BJ (cell line): Measurements from ENCODE around the gene SMCO1. TPM values are rescaled to one million over a fixed set of nuclear protein-coding genes. Genes with fewer than 3 reads are reported as not detected.

ENCODE experiments used
- polyA plus RNA-seq: library from polyadenylated mRNA; depleted of rRNA; stranded (reverse); fragments of >200 nt; gene quantifications from 2 replicates; pipeline ENCODE4 v1.2.3, GENCODE V29; 2011; rRNA removed
- small RNA-seq: library from RNA; depleted of rRNA; stranded (forward); fragments of <200 nt; gene quantifications from one replicate; pipeline ENCODE3, GENCODE V24; 2012; ENCODE audit warnings: low replicate concordance, low read depth; ENCODE audit not compliant: insufficient read length

The SMCO1 gene
- polyA plus RNA-seq, 1 experiment: not detected

Small RNA genes lying within 50 kb of the gene (small RNA-seq; reads per million reads assigned to genes)
- gene RPS29P3: not detected

Other genes starting within 250 kb of the SMCO1 start
- gene PCYT1A, start 227.6 kb downstream of the SMCO1 start, polyA plus RNA-seq: 73.3 and 75.0 TPM in 2 replicates
- gene DYNLT2B, start 197.1 kb downstream of the SMCO1 start, polyA plus RNA-seq: 7.6 and 11.1 TPM in 2 replicates
- gene TM4SF19, start 177.0 kb downstream of the SMCO1 start, polyA plus RNA-seq: not detected in 2 replicates
- gene UBXN7, start 82.9 kb downstream of the SMCO1 start, polyA plus RNA-seq: 11.3 and 17.9 TPM in 2 replicates
- 2.4 and 3.3 TPM in 2 replicates for gene RNF168, start 11.6 kb downstream of the SMCO1 start, polyA plus RNA-seq
- 4.2 and 7.3 TPM in 2 replicates for gene WDR53, start 53.2 kb upstream of the SMCO1 start, polyA plus RNA-seq
- gene FBXO45, start 53.3 kb upstream of the SMCO1 start, polyA plus RNA-seq: 2.2 and 5.1 TPM in 2 replicates
- 0.06 and 0.07 TPM in 2 replicates for gene NRROS, start 124.3 kb upstream of the SMCO1 start, polyA plus RNA-seq
- gene CEP19, start 196.9 kb upstream of the SMCO1 start, polyA plus RNA-seq: 1.9 and 2.4 TPM in 2 replicates
- gene PIGX, start 197.0 kb upstream of the SMCO1 start, polyA plus RNA-seq: 7.8 and 18.5 TPM in 2 replicates
- 31.7 and 48.0 TPM in 2 replicates for gene PAK2, start 224.5 kb upstream of the SMCO1 start, polyA plus RNA-seq